ENCODE results near the gene NEDD4L. TPM values are rescaled to one million over a fixed set of nuclear protein-coding genes. Genes with fewer than 3 reads are reported as not detected.

NEDD4L gene
- total RNA-seq, 1 experiment from 2014 or later: 42.9 TPM

DNA sequence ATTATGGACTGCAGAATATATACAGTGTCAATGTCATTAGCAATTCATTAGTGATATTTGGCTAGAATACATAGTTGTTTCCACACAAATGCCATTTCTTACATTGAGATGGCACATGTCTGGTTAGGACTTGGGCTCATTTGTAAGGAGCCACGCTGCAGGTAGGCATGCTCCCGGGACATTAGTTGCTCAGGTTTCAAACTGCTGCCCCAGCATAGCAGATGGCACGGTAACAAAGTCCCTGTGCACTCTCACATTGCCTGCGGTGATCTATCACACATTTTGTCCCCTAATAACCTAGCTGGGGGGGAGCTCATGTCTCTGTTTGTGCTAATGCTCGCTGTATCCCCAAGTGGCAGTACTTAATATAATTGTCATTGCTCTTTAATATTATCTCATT lies 185.1 kb downstream of the NEDD4L start:
- CTCF ChIA-PET: no interaction called here
- in situ Hi-C loops (cut with HindIII; ENCODE audit: low pct_unique_long_range_greater_than_20kb, low sequenced_read_pairs) (no loop called here), intact Hi-C loops (cut with micrococcal nuclease; ENCODE audit: unreplicated experiment) (no loop called here)
- POLR2A ChIA-PET: no interaction called here
- no TSS peak for BruUV-seq (replicated peaks)
- DNase-seq (ENCODE audit: low read depth, low spot score) (no peak), ATAC-seq (no peak)
- no peaks in the 10 kb centered on the region for H3K9me3 ChIP-seq (ENCODE audit: control insufficient read depth, insufficient read depth, low read depth, low read length)
- H3K27me3 ChIP-seq (ENCODE audit: control insufficient read depth, insufficient read depth, low read length): no peaks in the 10 kb centered on the region
- H3K4me3 ChIP-seq (ENCODE audit: low read depth in 2 of 2, low read length in 2 of 2): no peak overlapping the region
- no peaks in the 10 kb centered on the region for H3K36me3 ChIP-seq (ENCODE audit: control insufficient read depth, insufficient read depth, low read length)
- H3K4me1 ChIP-seq (ENCODE audit: control insufficient read depth, insufficient read depth, low read length): peaks cover 63% of the 10 kb centered on the region
- TF ChIP-seq TCF7L2 (IDR thresholded peaks at IDR 0.05; ENCODE audit: low read depth, low read length) (no peak), SIN3A (IDR thresholded peaks at IDR 0.05; ENCODE audit: borderline replicate concordance, insufficient read depth, low read depth, low read length) (no peak), POLR2AphosphoS5 (IDR thresholded peaks at IDR 0.05; ENCODE audit: low read depth, low read length) (no peak)
- TF ChIP-seq, protein P1, sequence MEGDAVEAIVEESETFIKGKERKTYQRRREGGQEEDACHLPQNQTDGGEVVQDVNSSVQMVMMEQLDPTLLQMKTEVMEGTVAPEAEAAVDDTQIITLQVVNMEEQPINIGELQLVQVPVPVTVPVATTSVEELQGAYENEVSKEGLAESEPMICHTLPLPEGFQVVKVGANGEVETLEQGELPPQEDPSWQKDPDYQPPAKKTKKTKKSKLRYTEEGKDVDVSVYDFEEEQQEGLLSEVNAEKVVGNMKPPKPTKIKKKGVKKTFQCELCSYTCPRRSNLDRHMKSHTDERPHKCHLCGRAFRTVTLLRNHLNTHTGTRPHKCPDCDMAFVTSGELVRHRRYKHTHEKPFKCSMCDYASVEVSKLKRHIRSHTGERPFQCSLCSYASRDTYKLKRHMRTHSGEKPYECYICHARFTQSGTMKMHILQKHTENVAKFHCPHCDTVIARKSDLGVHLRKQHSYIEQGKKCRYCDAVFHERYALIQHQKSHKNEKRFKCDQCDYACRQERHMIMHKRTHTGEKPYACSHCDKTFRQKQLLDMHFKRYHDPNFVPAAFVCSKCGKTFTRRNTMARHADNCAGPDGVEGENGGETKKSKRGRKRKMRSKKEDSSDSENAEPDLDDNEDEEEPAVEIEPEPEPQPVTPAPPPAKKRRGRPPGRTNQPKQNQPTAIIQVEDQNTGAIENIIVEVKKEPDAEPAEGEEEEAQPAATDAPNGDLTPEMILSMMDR (IDR thresholded peaks at IDR 0.05): no peak
- TF ChIP-seq, protein P2, sequence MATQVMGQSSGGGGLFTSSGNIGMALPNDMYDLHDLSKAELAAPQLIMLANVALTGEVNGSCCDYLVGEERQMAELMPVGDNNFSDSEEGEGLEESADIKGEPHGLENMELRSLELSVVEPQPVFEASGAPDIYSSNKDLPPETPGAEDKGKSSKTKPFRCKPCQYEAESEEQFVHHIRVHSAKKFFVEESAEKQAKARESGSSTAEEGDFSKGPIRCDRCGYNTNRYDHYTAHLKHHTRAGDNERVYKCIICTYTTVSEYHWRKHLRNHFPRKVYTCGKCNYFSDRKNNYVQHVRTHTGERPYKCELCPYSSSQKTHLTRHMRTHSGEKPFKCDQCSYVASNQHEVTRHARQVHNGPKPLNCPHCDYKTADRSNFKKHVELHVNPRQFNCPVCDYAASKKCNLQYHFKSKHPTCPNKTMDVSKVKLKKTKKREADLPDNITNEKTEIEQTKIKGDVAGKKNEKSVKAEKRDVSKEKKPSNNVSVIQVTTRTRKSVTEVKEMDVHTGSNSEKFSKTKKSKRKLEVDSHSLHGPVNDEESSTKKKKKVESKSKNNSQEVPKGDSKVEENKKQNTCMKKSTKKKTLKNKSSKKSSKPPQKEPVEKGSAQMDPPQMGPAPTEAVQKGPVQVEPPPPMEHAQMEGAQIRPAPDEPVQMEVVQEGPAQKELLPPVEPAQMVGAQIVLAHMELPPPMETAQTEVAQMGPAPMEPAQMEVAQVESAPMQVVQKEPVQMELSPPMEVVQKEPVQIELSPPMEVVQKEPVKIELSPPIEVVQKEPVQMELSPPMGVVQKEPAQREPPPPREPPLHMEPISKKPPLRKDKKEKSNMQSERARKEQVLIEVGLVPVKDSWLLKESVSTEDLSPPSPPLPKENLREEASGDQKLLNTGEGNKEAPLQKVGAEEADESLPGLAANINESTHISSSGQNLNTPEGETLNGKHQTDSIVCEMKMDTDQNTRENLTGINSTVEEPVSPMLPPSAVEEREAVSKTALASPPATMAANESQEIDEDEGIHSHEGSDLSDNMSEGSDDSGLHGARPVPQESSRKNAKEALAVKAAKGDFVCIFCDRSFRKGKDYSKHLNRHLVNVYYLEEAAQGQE (IDR thresholded peaks at IDR 0.05; ENCODE audit: insufficient read depth in 1 of 2, low read depth in 2 of 2, low read length in 1 of 2): no peak
- H3K27ac ChIP-seq (ENCODE audit: low read length): no peak overlapping the region

DNA sequence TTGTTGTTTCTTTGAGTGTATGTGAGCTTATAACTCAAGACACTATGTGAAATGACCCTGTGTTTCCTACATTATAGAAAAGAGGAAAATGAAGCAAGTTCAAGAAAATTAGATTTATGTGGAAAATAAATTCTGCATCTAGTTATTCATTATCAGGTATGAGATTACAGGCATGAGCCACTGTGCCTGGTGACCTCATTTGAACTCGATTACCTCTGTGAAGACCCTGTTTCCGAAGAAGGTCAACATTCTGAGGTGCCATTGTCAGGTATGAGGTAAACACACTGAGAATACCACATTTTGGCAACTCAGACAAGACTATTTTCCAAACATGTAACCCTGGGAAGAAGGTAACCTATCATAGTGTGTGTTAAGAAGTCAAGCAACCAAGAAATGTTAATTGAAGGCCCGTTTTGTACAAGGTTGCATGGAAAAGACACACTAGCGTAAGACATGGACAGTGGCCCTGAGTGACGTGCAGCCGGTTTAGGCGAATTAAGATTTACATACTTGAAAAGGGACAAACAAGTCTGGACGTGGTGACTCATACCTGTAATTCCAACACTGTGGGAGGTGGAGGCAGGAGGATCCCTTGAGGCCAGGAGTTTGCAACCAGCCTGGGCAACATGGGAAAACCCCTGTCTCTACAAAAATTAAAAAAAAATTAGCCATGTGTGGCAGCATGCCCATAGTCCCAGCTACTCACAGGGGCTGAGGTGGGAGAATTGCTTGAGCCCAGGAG lies 186.6 kb downstream of the NEDD4L start:
- intact Hi-C loops (cut with micrococcal nuclease; ENCODE audit: unreplicated experiment): no loop called here
- no peak overlapping the region for H3K4me3 ChIP-seq (ENCODE audit: low read depth in 2 of 2, low read length in 2 of 2)
- TF ChIP-seq TCF7L2 (IDR thresholded peaks at IDR 0.05; ENCODE audit: low read depth, low read length): no peak
- TF ChIP-seq, protein P2 (IDR thresholded peaks at IDR 0.05; ENCODE audit: insufficient read depth in 1 of 2, low read depth in 2 of 2, low read length in 1 of 2): no peak
- TF ChIP-seq SIN3A (IDR thresholded peaks at IDR 0.05; ENCODE audit: borderline replicate concordance, insufficient read depth, low read depth, low read length): no peak
- TF ChIP-seq POLR2AphosphoS5 (IDR thresholded peaks at IDR 0.05; ENCODE audit: low read depth, low read length): no peak
- TF ChIP-seq, protein P1 (IDR thresholded peaks at IDR 0.05): no peak
- no peaks in the 10 kb centered on the region for H3K27me3 ChIP-seq (ENCODE audit: control insufficient read depth, insufficient read depth, low read length)
- POLR2A ChIA-PET: interaction anchor here (0.6 kb wide), 2 partner anchors 10 to 61 kb away, joined by 3 to 4 read pairs; no protein-coding TSS in a partner anchor
- peak overlapping the region; percentile 44 for H3K27ac ChIP-seq (ENCODE audit: low read length)
- no peak for DNase-seq (ENCODE audit: low read depth, low spot score)
- ATAC-seq: peak; percentile 31; the same call in 1 of the 2 replicates
- H3K36me3 ChIP-seq (ENCODE audit: control insufficient read depth, insufficient read depth, low read length): no peaks in the 10 kb centered on the region
- CTCF ChIA-PET: interaction anchor here (0.7 kb wide), 1 partner anchor 91 kb away, joined by 4 read pairs; no protein-coding TSS in a partner anchor
- no peaks in the 10 kb centered on the region for H3K9me3 ChIP-seq (ENCODE audit: control insufficient read depth, insufficient read depth, low read depth, low read length)
- peaks cover 60% of the 10 kb centered on the region for H3K4me1 ChIP-seq (ENCODE audit: control insufficient read depth, insufficient read depth, low read length)
- in situ Hi-C loops (cut with HindIII; ENCODE audit: low pct_unique_long_range_greater_than_20kb, low sequenced_read_pairs): no loop called here
- BruUV-seq (replicated peaks): no TSS peak
